ENCODE measurements around the gene C1QB. TPM values are rescaled to one million over a fixed set of nuclear protein-coding genes. Genes with fewer than 3 reads are reported as not detected.
"Not testable (repeated sequence)": the region's sequence is repeated elsewhere in the genome, so short reads cannot be mapped to it uniquely, and the experiment has no call there.

The C1QB gene
- total and polyA plus RNA-seq, 9 donors = 15.2 to 25.8 (median 19.4) TPM

- peaks cover 24% of the 10 kb centered on the region for H3K27me3 ChIP-seq (ENCODE audit: control insufficient read depth, insufficient read depth, low read length)
- no peak for DNase-seq
- no peaks in the 10 kb centered on the region for H3K36me3 ChIP-seq (ENCODE audit: control insufficient read depth, insufficient read depth, low read length)
- WGBS (ENCODE audit: insufficient coverage) = 20% methylated on average over 1 of the region's 1 CpG
- no peak overlapping the region for H3K27ac ChIP-seq (ENCODE audit: low read length)
- peaks cover 25% of the 10 kb centered on the region for H3K4me1 ChIP-seq (ENCODE audit: control insufficient read depth, insufficient read depth, low read length)
- no peak overlapping the region for H3K4me3 ChIP-seq (ENCODE audit: low read length)
- H3K9me3 ChIP-seq (replicated peaks; ENCODE audit: control insufficient read depth, low read depth, low read length) = no peaks in the 10 kb centered on the region
These were observed 21.3 kb downstream of the C1QB start for GRCh38 chr1:22674410-22674749.

GRCh38 chr1:22676151-22676550, 23.1 kb downstream of the C1QB start:
- WGBS (ENCODE audit: insufficient coverage) = 67% methylated on average over 14 of the region's 15 CpGs
- Histone ChIP-seq H3K27me3 (ENCODE audit: control insufficient read depth, insufficient read depth, low read length) (peaks cover 24% of the 10 kb centered on the region), H3K4me1 (ENCODE audit: control insufficient read depth, insufficient read depth, low read length) (peaks cover 25% of the 10 kb centered on the region)
- H3K9me3 ChIP-seq (replicated peaks; ENCODE audit: control insufficient read depth, low read depth, low read length); H3K4me3 ChIP-seq (ENCODE audit: low read length); H3K27ac ChIP-seq (ENCODE audit: low read length); H3K36me3 ChIP-seq (ENCODE audit: control insufficient read depth, insufficient read depth, low read length); DNase-seq: not testable (repeated sequence)

- Histone ChIP-seq H3K9me3 (replicated peaks; ENCODE audit: control insufficient read depth, low read depth, low read length) (no peaks in the 10 kb centered on the region), H3K27me3 (ENCODE audit: control insufficient read depth, insufficient read depth, low read length) (peaks cover 17% of the 10 kb centered on the region), H3K36me3 (ENCODE audit: control insufficient read depth, insufficient read depth, low read length) (no peaks in the 10 kb centered on the region), H3K4me1 (ENCODE audit: control insufficient read depth, insufficient read depth, low read length) (peaks cover 25% of the 10 kb centered on the region), H3K27ac (ENCODE audit: low read length) (no peak overlapping the region), H3K4me3 (ENCODE audit: low read length) (no peak overlapping the region)
- 69% methylated on average over 27 of the region's 37 CpGs for WGBS (ENCODE audit: insufficient coverage)
- DNase-seq = no peak
These were observed 24.0 kb downstream of the C1QB start for GRCh38 chr1:22676916-22677583.

- no peaks in the 10 kb centered on the region for H3K36me3 ChIP-seq (ENCODE audit: control insufficient read depth, insufficient read depth, low read length)
- no peak overlapping the region for H3K4me3 ChIP-seq (ENCODE audit: low read length)
- WGBS (ENCODE audit: insufficient coverage) = 65% methylated on average over 9 of the region's 13 CpGs
- H3K9me3 ChIP-seq (replicated peaks; ENCODE audit: control insufficient read depth, low read depth, low read length) = no peaks in the 10 kb centered on the region
- H3K27me3 ChIP-seq (ENCODE audit: control insufficient read depth, insufficient read depth, low read length) = peaks cover 9% of the 10 kb centered on the region
- peak; percentile 84 for DNase-seq
- H3K27ac ChIP-seq (ENCODE audit: low read length) = no peak overlapping the region
- H3K4me1 ChIP-seq (ENCODE audit: control insufficient read depth, insufficient read depth, low read length) = peaks cover 21% of the 10 kb centered on the region
These were observed 25.2 kb downstream of the C1QB start for GRCh38 chr1:22677931-22678896.

- 66% methylated on average over 3 of the region's 9 CpGs for WGBS (ENCODE audit: insufficient coverage)
- peaks cover 9% of the 10 kb centered on the region for H3K27me3 ChIP-seq (ENCODE audit: control insufficient read depth, insufficient read depth, low read length)
- no peaks in the 10 kb centered on the region for H3K9me3 ChIP-seq (replicated peaks; ENCODE audit: control insufficient read depth, low read depth, low read length)
These were observed 27.7 kb downstream of the C1QB start for GRCh38 chr1:22680726-22681125.

GRCh38 chr1:22681556-22682276, 28.7 kb downstream of the C1QB start:
- no peak overlapping the region for H3K4me3 ChIP-seq (ENCODE audit: low read length)
- H3K36me3 ChIP-seq (ENCODE audit: control insufficient read depth, insufficient read depth, low read length) = no peaks in the 10 kb centered on the region
- no peak for DNase-seq
- no peaks in the 10 kb centered on the region for H3K9me3 ChIP-seq (replicated peaks; ENCODE audit: control insufficient read depth, low read depth, low read length)
- H3K27me3 ChIP-seq (ENCODE audit: control insufficient read depth, insufficient read depth, low read length) = peaks cover 9% of the 10 kb centered on the region
- peaks cover 34% of the 10 kb centered on the region for H3K4me1 ChIP-seq (ENCODE audit: control insufficient read depth, insufficient read depth, low read length)
- 61% methylated on average over 11 of the region's 15 CpGs for WGBS (ENCODE audit: insufficient coverage)
- no peak overlapping the region for H3K27ac ChIP-seq (ENCODE audit: low read length)

More at GRCh38 chr1:22680726-22681125, 27.7 kb downstream of the C1QB start:
- DNase-seq = no peak
- Histone ChIP-seq H3K4me3 (ENCODE audit: low read length) (no peak overlapping the region), H3K36me3 (ENCODE audit: control insufficient read depth, insufficient read depth, low read length) (no peaks in the 10 kb centered on the region), H3K27ac (ENCODE audit: low read length) (no peak overlapping the region), H3K4me1 (ENCODE audit: control insufficient read depth, insufficient read depth, low read length) (peaks cover 39% of the 10 kb centered on the region)

GRCh38 chr1:22683547-22683946, 30.5 kb downstream of the C1QB start:
- DNase-seq = no peak
- Histone ChIP-seq H3K27ac (ENCODE audit: low read length) (no peak overlapping the region), H3K27me3 (ENCODE audit: control insufficient read depth, insufficient read depth, low read length) (peaks cover 11% of the 10 kb centered on the region), H3K4me1 (ENCODE audit: control insufficient read depth, insufficient read depth, low read length) (peaks cover 19% of the 10 kb centered on the region), H3K9me3 (replicated peaks; ENCODE audit: control insufficient read depth, low read depth, low read length) (no peaks in the 10 kb centered on the region), H3K36me3 (ENCODE audit: control insufficient read depth, insufficient read depth, low read length) (no peaks in the 10 kb centered on the region), H3K4me3 (ENCODE audit: low read length) (no peak overlapping the region)
- WGBS (ENCODE audit: insufficient coverage) = no CpG with 5 or more reads among the region's 1 CpG

GRCh38 chr1:22685591-22686059, 32.6 kb downstream of the C1QB start:
- 19% methylated on average over 10 of the region's 10 CpGs for WGBS (ENCODE audit: insufficient coverage)
- H3K36me3 ChIP-seq (ENCODE audit: control insufficient read depth, insufficient read depth, low read length) = no peaks in the 10 kb centered on the region
- peaks cover 11% of the 10 kb centered on the region for H3K27me3 ChIP-seq (ENCODE audit: control insufficient read depth, insufficient read depth, low read length)
- peak overlapping the region; percentile 62 for H3K27ac ChIP-seq (ENCODE audit: low read length)
- H3K4me3 ChIP-seq (ENCODE audit: low read length) = no peak overlapping the region
- peak; percentile 89 for DNase-seq
- H3K9me3 ChIP-seq (replicated peaks; ENCODE audit: control insufficient read depth, low read depth, low read length) = no peaks in the 10 kb centered on the region
- H3K4me1 ChIP-seq (ENCODE audit: control insufficient read depth, insufficient read depth, low read length) = peaks cover 24% of the 10 kb centered on the region

- Histone ChIP-seq H3K9me3 (replicated peaks; ENCODE audit: control insufficient read depth, low read depth, low read length) (no peaks in the 10 kb centered on the region), H3K4me1 (ENCODE audit: control insufficient read depth, insufficient read depth, low read length) (peaks cover 24% of the 10 kb centered on the region), H3K27ac (ENCODE audit: low read length) (no peak overlapping the region), H3K36me3 (ENCODE audit: control insufficient read depth, insufficient read depth, low read length) (no peaks in the 10 kb centered on the region), H3K27me3 (ENCODE audit: control insufficient read depth, insufficient read depth, low read length) (peaks cover 11% of the 10 kb centered on the region), H3K4me3 (ENCODE audit: low read length) (no peak overlapping the region)
- DNase-seq = no peak
- WGBS (ENCODE audit: insufficient coverage) = no CpG with 5 or more reads among the region's 2 CpGs
These were observed 34.2 kb downstream of the C1QB start for GRCh38 chr1:22687191-22687590.

GRCh38 chr1:22688466-22688865, 35.4 kb downstream of the C1QB start:
- H3K36me3 ChIP-seq (ENCODE audit: control insufficient read depth, insufficient read depth, low read length) = no peaks in the 10 kb centered on the region
- H3K4me1 ChIP-seq (ENCODE audit: control insufficient read depth, insufficient read depth, low read length) = peaks cover 24% of the 10 kb centered on the region
- H3K27ac ChIP-seq (ENCODE audit: low read length) = no peak overlapping the region
- no peak overlapping the region for H3K4me3 ChIP-seq (ENCODE audit: low read length)
- peak; percentile 68 for DNase-seq
- peaks cover 8% of the 10 kb centered on the region for H3K27me3 ChIP-seq (ENCODE audit: control insufficient read depth, insufficient read depth, low read length)
- no peaks in the 10 kb centered on the region for H3K9me3 ChIP-seq (replicated peaks; ENCODE audit: control insufficient read depth, low read depth, low read length)
